NCI-H1105 (cell line): ENCODE measurements around the gene CPT2.
"Not testable (repeated sequence)": the region's sequence is repeated elsewhere in the genome, so short reads cannot be mapped to it uniquely, and the experiment has no call there.

Experiments used
- DNase-seq: peaks from one replicate; lab custom pipeline; 2025; lab: John Stamatoyannopoulos, UW

Gene CPT2

GRCh38 chr1:53182716-53183094 lies 13.9 kb upstream of the CPT2 start:
- no peak for DNase-seq

GRCh38 chr1:53183095-53183990 lies 13.3 kb upstream of the CPT2 start:
- no peak for DNase-seq

DNA sequence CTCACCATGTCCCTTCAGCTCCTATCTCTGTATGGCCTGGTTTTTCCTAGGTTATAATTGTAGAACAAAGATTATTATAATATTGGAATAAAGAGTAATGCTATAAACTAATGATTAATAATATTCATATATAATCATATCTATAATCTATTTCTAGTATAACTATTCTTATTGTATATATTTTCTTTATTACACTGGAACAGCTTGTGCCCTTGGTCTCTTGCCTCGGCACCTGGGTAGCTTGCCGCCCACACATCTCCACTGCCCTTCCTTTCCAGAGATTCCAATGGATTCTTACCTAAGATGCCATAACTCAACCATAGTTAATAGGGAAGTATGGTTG lies 10.7 kb upstream of the CPT2 start:
- not testable (repeated sequence) for DNase-seq

- no peak for DNase-seq
Measured at GRCh38 chr1:53186533-53186932, 10.1 kb upstream of the CPT2 start.

DNA sequence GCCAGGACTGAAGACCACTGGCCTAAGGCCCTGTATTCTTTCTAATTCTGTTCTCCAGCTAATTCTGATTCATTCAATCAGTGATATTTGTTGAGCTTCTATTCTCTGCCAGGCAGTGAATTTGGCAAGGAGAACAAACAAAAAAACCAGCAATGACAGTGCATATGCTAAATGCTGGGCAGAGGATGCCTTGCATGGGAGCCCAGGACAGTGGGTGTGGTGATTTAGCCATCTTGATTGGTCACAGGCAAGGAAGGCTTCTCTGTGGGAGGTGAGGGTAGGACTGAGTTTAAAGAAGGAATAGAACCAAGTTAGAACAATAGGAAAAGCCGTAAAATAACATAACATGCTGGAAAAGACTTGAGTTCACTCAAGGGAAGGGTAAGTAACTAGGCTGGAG lies 9.2 kb upstream of the CPT2 start:
- DNase-seq, result no peak

DNA sequence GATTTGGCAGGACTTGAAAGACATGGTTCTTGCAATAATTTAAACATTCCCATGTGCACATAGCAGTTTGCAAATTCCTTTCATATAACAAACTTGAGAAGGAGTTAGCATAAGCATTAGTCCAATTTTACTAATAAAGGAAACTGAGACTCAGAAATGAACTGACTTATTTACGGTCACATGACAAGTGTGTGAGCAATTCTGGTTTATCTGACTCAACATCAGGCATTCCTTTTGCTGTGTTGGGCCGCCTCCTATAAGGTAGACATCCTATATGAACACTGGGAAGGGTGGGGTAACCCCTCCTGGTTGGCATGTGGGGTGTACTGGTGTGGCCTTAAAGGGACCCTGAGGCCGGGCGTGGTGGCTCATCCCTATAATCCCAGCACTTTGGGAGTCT lies 8.5 kb upstream of the CPT2 start:
- DNase-seq, result no peak

DNA sequence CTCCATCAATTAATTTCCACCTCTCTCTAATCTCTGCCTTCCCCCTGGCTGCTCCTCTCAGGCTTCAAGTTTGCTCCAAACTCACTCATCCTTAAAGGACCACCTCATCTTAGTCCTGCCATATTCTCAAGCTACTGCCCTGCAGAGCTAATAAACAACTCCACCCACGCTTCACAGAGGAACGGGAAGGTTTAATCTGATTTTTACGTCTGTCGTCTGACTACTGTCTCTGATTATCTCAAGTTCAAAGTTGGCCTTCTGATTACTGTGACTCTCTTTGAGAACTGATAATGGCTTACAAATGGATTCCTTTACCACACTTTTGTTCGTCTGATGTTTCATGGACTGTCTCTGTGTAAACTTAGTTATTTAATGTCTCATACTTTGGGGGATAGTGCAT lies 7.6 kb upstream of the CPT2 start:
- DNase-seq, result no peak

DNA sequence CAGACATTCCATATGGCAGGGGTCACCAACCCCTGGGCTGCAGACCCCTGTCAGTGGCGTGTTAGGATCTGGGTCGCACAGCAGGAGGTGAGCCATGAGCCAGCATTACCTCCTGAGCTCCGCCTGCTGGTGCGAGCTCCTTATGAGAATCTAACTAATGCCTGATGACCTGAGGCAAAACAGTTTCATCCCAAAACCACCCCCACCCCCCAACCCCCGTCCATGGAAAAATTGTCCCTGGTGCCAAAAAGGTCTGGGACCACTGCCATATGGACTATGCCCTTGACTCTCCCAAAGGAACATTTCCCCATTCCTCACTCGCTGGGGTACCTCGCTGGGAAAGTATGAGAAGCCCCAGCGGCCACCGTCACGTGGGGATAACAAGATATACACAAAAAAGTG lies 6.4 kb upstream of the CPT2 start:
- DNase-seq, result no peak

DNA sequence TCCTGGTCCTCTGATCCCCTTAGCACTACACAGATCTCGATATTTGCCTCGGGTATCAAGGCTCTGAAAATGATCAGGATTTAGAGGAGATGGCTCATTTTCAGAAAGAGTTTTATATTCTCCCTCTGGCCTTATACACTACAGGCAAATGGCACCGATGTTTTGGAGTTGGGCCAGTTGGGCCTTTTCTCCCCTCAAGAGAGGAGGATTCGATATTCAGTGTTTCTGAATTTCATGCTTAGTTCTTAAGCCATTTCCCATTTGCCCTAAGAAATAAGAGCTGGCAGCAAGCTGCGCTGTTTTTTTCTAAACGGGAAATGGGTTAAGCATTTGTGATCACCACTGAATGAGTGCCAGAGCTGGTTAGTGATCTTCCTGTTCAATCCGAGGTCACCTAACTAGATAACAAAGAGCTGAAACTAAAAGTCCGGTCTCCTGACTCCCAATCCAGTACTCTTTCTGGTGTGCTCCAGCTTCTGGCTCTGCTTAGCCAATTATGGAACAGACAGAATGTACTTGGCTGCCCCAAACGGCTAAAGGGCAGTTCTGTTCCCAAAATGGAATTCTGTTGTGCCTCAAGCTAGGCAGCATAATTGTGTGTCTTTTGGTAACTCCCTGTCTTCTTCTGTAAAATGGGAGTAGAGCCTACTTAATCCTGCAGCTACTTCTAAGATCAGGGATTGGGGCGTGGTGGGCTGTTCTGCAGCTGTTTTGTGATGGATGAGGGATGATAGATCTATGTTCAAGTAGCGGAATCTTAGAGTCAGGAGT lies 1.2 kb upstream of the CPT2 start:
- DNase-seq, result no peak

- DNase-seq, result no peak
Measured at GRCh38 chr1:53196017-53196484, 573 bp upstream of the CPT2 start.

GRCh38 chr1:53197291-53198200 lies 922 bp downstream of the CPT2 start:
- DNase-seq, result no peak

- no peak for DNase-seq
Measured at GRCh38 chr1:53198241-53198651, 1.6 kb downstream of the CPT2 start.

- no peak for DNase-seq
Measured at GRCh38 chr1:53203466-53203865, 6.8 kb downstream of the CPT2 start.

- DNase-seq, result not testable (repeated sequence)
Measured at GRCh38 chr1:53205496-53205895, 8.9 kb downstream of the CPT2 start.

- DNase-seq, result not testable (repeated sequence)
Measured at GRCh38 chr1:53206083-53206685, 9.6 kb downstream of the CPT2 start.

- no peak for DNase-seq
Measured at GRCh38 chr1:53206735-53207379, 10.2 kb downstream of the CPT2 start.

- no peak for DNase-seq
Measured at GRCh38 chr1:53207726-53208125, 11.1 kb downstream of the CPT2 start.

- DNase-seq, result no peak
Measured at GRCh38 chr1:53210352-53210751, 13.7 kb downstream of the CPT2 start.

DNA sequence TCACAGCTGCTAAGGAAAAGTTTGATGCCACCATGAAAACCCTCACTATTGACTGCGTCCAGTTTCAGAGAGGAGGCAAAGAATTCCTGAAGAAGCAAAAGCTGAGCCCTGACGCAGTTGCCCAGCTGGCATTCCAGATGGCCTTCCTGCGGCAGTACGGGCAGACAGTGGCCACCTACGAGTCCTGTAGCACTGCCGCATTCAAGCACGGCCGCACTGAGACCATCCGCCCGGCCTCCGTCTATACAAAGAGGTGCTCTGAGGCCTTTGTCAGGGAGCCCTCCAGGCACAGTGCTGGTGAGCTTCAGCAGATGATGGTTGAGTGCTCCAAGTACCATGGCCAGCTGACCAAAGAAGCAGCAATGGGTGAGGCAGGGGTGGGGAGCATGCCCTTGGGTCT lies 14.3 kb downstream of the CPT2 start:
- DNase-seq, result no peak

DNA sequence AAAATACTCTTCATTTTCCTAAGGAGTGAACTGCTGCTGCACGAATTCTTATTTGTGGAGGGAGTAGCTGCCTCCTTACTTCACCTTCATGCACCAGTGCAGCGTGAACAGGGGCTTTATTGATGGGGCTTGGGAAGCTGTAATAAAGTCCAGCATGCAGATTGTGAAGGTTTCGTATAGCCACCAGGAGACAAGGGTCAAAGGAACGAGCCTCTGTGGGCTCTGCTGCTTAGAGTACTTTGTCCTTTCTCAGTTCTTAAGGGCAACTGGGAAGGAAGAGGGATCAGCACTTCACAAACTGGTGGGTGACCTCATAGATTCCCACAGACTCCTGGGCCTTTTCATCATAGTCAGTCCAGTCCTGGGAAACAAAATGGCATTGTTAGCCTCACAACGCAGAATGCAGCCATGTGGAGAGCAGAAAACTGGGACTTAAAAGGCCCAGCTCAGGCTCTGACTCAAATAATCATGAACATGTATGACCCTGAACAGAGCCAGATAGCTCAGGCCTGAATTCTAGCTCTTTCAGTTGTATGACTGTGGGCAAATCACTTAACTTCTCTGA lies 17.8 kb downstream of the CPT2 start:
- DNase-seq, result no peak

DNA sequence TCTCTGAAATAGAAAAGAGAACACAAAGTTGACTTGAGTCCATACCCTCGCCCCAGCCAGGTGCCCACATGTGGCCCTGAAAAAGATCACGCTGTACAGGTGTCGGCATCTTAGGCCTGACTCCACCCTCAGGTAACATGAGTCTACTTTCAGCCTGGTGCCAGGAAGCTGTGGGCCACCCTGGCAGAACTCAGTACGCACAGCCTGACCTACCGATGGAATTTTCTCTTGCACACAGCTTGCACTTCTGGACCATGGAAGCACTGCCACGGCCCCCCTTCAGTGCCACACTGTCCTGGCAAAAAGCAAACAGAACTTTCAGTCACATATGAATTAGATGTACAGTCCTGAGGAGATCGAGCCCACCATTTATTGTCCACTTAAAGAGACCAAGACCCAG lies 21.6 kb downstream of the CPT2 start:
- DNase-seq, result no peak
